Uterus (tissue), 4 donors: Measurements from ENCODE around the gene RPS19BP1. TPM values are rescaled to one million over a fixed set of nuclear protein-coding genes. Genes with fewer than 3 reads are reported as not detected.
A peak's percentile ranks its signal among the peaks of the same experiment; 100 is the strongest.

Source experiments
- DNase-seq, 2 donors: peaks; one replicate each; pipeline ENCODE4 v3.0.0-alpha.2; 2019 to 2020
- H3K27ac ChIP-seq, 2 donors: fragments of 200-600 bp; sonication (generic); 1 replicate in 1 of 2; 2 replicates in 1 of 2; pipeline ENCODE4 v1.5.1; 2016 to 2018
- H3K27me3 ChIP-seq, 2 donors: fragments of 200-600 bp; sonication (generic); one replicate each; pipeline ENCODE4 v1.5.1; 2018 to 2019; ENCODE audit warnings: control low read depth in 1 of 2
- H3K36me3 ChIP-seq, 2 donors: fragments of 200-600 bp; sonication (generic); one replicate each; pipeline ENCODE4 v1.5.1; 2019; ENCODE audit warnings: control low read depth in 1 of 2
- H3K4me1 ChIP-seq, 2 donors: fragments of 200-600 bp; sonication (generic); one replicate each; pipeline ENCODE4 v1.5.1; 2018 to 2019; ENCODE audit warnings: control low read depth in 1 of 2
- H3K4me3 ChIP-seq, 2 donors: fragments of 200-600 bp; sonication (generic); 1 replicate in 1 of 2; 2 replicates in 1 of 2; pipeline ENCODE4 v1.5.1; 2018 to 2019; ENCODE audit warnings: mild to moderate bottlenecking in 1 of 2
- H3K9me3 ChIP-seq, 2 donors: fragments of 200-600 bp; sonication (generic); one replicate each; pipeline ENCODE4 v1.5.1; 2019; ENCODE audit warnings: control low read depth in 1 of 2
- CTCF ChIP-seq, 4 experiments: fragments of 200-600 bp in 2 of 4; fragments of 450-650 bp in 2 of 4; sonication (generic) in 2 of 4; IDR thresholded peaks; one replicate each; pipeline ENCODE4 v1.5.1; 2016 to 2019; ENCODE audit warnings: antibody characterized with exemption in 4 of 4, mild to moderate bottlenecking in 2 of 4, moderate library complexity in 1 of 4
- POLR2A ChIP-seq, 2 donors: fragments of 450-650 bp; IDR thresholded peaks; one replicate each; pipeline ENCODE4 v1.6.1; 2016; ENCODE audit warnings: antibody characterized with exemption in 2 of 2, mild to moderate bottlenecking in 1 of 2, moderate library complexity in 1 of 2
- intact Hi-C: fragments of 100-400 bp; cut with DNase I; formaldehyde crosslinking; loops from one replicate; pipeline ENCODE4 v1.15.1; 2023; ENCODE audit warnings: low total_unique reads
- total RNA-seq, 4 donors: library from RNA; depleted of rRNA in 3 of 4; stranded (reverse); fragments of >200 nt in 3 of 4; gene quantifications; one replicate each; pipeline versions ENCODE4 v1.1.0 to v1.2.4, GENCODE V29; 2014 to 2023
- donor health status: DM: yes; HTN: yes; CAD: no.

RPS19BP1 gene
- total RNA-seq, 4 donors from 2014 or later: 24.5 to 125 (median 50.7) TPM

- no peak for DNase-seq
- no peaks in the 10 kb centered on the region for H3K9me3 ChIP-seq
- no peaks in the 10 kb centered on the region for H3K36me3 ChIP-seq
- TF ChIP-seq CTCF (IDR thresholded peaks at IDR 0.05): no peak
- no peak for TF ChIP-seq POLR2A (IDR thresholded peaks at IDR 0.05)
- no peak overlapping the region for H3K27ac ChIP-seq
- intact Hi-C loops: no loop called here
- H3K4me3 ChIP-seq: no peak overlapping the region
- H3K27me3 ChIP-seq: no peaks in the 10 kb centered on the region
- peaks cover 8 to 35% of the 10 kb centered on the region in 2 donors for H3K4me1 ChIP-seq
These were observed 1.7 kb downstream of the RPS19BP1 start for GRCh38 chr22:39530692-39531331.

GRCh38 chr22:39530116-39530515, 2.4 kb downstream of the RPS19BP1 start:
- TF ChIP-seq POLR2A (IDR thresholded peaks at IDR 0.05) (no peak), CTCF (IDR thresholded peaks at IDR 0.05) (no peak)

GRCh38 chr22:39529487-39529851, 3.1 kb downstream of the RPS19BP1 start:
- H3K4me3 ChIP-seq: peak overlapping the region in 1 of 2 donors; percentile 2
- H3K9me3 ChIP-seq: no peaks in the 10 kb centered on the region
- H3K27ac ChIP-seq: peak overlapping the region; percentile 35 to 51
- H3K4me1 ChIP-seq: peaks cover 8 to 33% of the 10 kb centered on the region in 2 donors
- H3K36me3 ChIP-seq: no peaks in the 10 kb centered on the region
- TF ChIP-seq POLR2A (IDR thresholded peaks at IDR 0.05) (no peak), CTCF (IDR thresholded peaks at IDR 0.05) (no peak)
- intact Hi-C loops: no loop called here
- H3K27me3 ChIP-seq: no peaks in the 10 kb centered on the region
- no peak for DNase-seq

More at GRCh38 chr22:39530116-39530515, 2.4 kb downstream of the RPS19BP1 start:
- Histone ChIP-seq H3K4me1 (peaks cover 8 to 35% of the 10 kb centered on the region in 2 donors), H3K9me3 (no peaks in the 10 kb centered on the region), H3K36me3 (no peaks in the 10 kb centered on the region), H3K4me3 (no peak overlapping the region), H3K27me3 (no peaks in the 10 kb centered on the region), H3K27ac (peak overlapping the region in 1 of 2 donors; percentile 51)
- intact Hi-C loops: no loop called here
- DNase-seq: no peak

- no peaks in the 10 kb centered on the region for H3K36me3 ChIP-seq
- no peaks in the 10 kb centered on the region for H3K27me3 ChIP-seq
- DNase-seq: peak; percentile 86 to 88
- TF ChIP-seq POLR2A (IDR thresholded peaks at IDR 0.05) (peak in 1 of 2 donors; percentile 82), CTCF (IDR thresholded peaks at IDR 0.05) (peak; percentile 97 to 99 (median 98))
- intact Hi-C loops: no loop called here
- peak overlapping the region; percentile 35 to 51 for H3K27ac ChIP-seq
- H3K4me1 ChIP-seq: peaks cover 8 to 33% of the 10 kb centered on the region in 2 donors
- H3K4me3 ChIP-seq: peak overlapping the region in 1 of 2 donors; percentile 2
- no peaks in the 10 kb centered on the region for H3K9me3 ChIP-seq
These were observed 3.7 kb downstream of the RPS19BP1 start for GRCh38 chr22:39528681-39529486.

- intact Hi-C loops: no loop called here
- no peak for DNase-seq
- Histone ChIP-seq H3K4me3 (no peak overlapping the region), H3K4me1 (peaks cover 8 to 37% of the 10 kb centered on the region in 2 donors), H3K36me3 (no peaks in the 10 kb centered on the region), H3K9me3 (no peaks in the 10 kb centered on the region), H3K27ac (peak overlapping the region; percentile 32 to 51), H3K27me3 (no peaks in the 10 kb centered on the region)
- no peak for TF ChIP-seq CTCF (IDR thresholded peaks at IDR 0.05)
- TF ChIP-seq POLR2A (IDR thresholded peaks at IDR 0.05): no peak
These were observed 4.4 kb downstream of the RPS19BP1 start for GRCh38 chr22:39528080-39528661.
